Transverse colon (tissue), 4 donors: ENCODE measurements around the gene EHF.

Source experiments
- CTCF ChIP-seq, 5 experiments: fragments of 200-600 bp in 3 of 5; fragments of 450-650 bp in 2 of 5; sonication (generic) in 3 of 5; IDR thresholded peaks; 1 replicate in 2 of 5; 2 replicates in 3 of 5; pipeline ENCODE4 v1.5.1; 2016 to 2017; ENCODE audit warnings: antibody characterized with exemption in 5 of 5, inconsistent platforms in 3 of 5, mild to moderate bottlenecking in 2 of 5, moderate library complexity in 1 of 5
- EP300 ChIP-seq: sonication (generic); formaldehyde crosslinking; IDR thresholded peaks from one replicate; pipeline ENCODE4 v1.6.1; 2017; ENCODE audit warnings: antibody characterized with exemption, low read depth
- POLR2A ChIP-seq: fragments of 450-650 bp; IDR thresholded peaks from one replicate; pipeline ENCODE4 v1.6.1; 2016; ENCODE audit warnings: antibody characterized with exemption, mild to moderate bottlenecking, moderate library complexity
- POLR2AphosphoS5 ChIP-seq, 3 donors: sonication (generic); formaldehyde crosslinking; IDR thresholded peaks; one replicate each; pipeline ENCODE4 v1.6.1; 2016; ENCODE audit warnings: antibody characterized with exemption in 3 of 3

DNA sequence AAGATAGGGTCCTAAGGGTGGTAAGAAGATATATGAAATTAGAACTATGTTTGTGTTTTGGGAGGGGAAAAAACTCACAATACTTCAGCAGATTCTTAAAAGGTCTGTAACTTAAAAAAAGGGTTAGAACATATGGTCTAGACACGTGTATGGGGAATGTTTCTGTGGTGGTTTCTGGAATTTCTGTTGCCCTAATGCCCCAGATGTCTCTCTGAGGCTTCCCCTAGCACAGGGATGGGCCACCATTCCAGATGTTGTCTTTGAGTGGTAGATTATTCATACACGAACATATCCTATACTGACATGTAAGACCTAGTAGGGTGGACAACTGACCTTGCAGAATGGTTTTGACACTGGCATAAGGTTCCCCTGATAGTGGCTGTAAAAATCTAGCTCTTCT is 26.2 kb downstream of the EHF start:
- no peak for TF ChIP-seq CTCF (IDR thresholded peaks at IDR 0.05)
- TF ChIP-seq POLR2A: no peak
- TF ChIP-seq POLR2AphosphoS5 (IDR thresholded peaks at IDR 0.05): no peak
- no peak for TF ChIP-seq EP300
